ENCODE measurements around the gene SSBP4.
A peak's percentile ranks its signal among the peaks of the same experiment; 100 is the strongest.

The SSBP4 gene

GRCh38 chr19:18434411-18435175 lies 15.4 kb downstream of the SSBP4 start:
- peak; percentile 91 for FAIRE-seq

- no peak for FAIRE-seq
Observed at GRCh38 chr19:18435178-18435841, 16.1 kb downstream of the SSBP4 start.

- FAIRE-seq, result no peak
Observed at GRCh38 chr19:18435842-18436670, 16.9 kb downstream of the SSBP4 start.

- peak; percentile 94 for FAIRE-seq
Observed at GRCh38 chr19:18436671-18437490, 17.7 kb downstream of the SSBP4 start.

- no peak for FAIRE-seq
Observed at GRCh38 chr19:18437491-18438330, 18.5 kb downstream of the SSBP4 start, which contains the start of gene ISYNA1. Gene ISYNA1, minus strand, starts transcription at chr19:18438133. Its CDS starts 154 bp downstream, at chr19:18437979.

GRCh38 chr19:18438331-18439024 lies 19.3 kb downstream of the SSBP4 start:
- FAIRE-seq, result no peak

- FAIRE-seq, result peak; percentile 58
Observed at GRCh38 chr19:18439025-18439909, 20.1 kb downstream of the SSBP4 start.

GRCh38 chr19:18439910-18440237 lies 20.7 kb downstream of the SSBP4 start:
- FAIRE-seq, result no peak

GRCh38 chr19:18440415-18440877 lies 21.2 kb downstream of the SSBP4 start:
- no peak for FAIRE-seq

GRCh38 chr19:18440936-18441803 lies 22.0 kb downstream of the SSBP4 start:
- FAIRE-seq, result no peak

- FAIRE-seq, result no peak
Observed at GRCh38 chr19:18441804-18442788, 22.9 kb downstream of the SSBP4 start.

- FAIRE-seq, result no peak
Observed at GRCh38 chr19:18442941-18443340, 23.7 kb downstream of the SSBP4 start.

GRCh38 chr19:18443406-18443805 lies 24.2 kb downstream of the SSBP4 start:
- FAIRE-seq, result no peak

- FAIRE-seq, result no peak
Observed at GRCh38 chr19:18443831-18444230, 24.6 kb downstream of the SSBP4 start.

GRCh38 chr19:18444513-18444912 lies 25.3 kb downstream of the SSBP4 start:
- no peak for FAIRE-seq

- no peak for FAIRE-seq
Observed at GRCh38 chr19:18445262-18445948, 26.2 kb downstream of the SSBP4 start.
